Measurements from ENCODE around the gene DMC1. TPM values are rescaled to one million over a fixed set of nuclear protein-coding genes. Genes with fewer than 3 reads are reported as not detected.

DMC1 gene
- total and polyA plus RNA-seq, 2 donors (not counting 1 experiment from before 2014, with no cell fraction given) = 0.54 to 4.0 TPM

DNA sequence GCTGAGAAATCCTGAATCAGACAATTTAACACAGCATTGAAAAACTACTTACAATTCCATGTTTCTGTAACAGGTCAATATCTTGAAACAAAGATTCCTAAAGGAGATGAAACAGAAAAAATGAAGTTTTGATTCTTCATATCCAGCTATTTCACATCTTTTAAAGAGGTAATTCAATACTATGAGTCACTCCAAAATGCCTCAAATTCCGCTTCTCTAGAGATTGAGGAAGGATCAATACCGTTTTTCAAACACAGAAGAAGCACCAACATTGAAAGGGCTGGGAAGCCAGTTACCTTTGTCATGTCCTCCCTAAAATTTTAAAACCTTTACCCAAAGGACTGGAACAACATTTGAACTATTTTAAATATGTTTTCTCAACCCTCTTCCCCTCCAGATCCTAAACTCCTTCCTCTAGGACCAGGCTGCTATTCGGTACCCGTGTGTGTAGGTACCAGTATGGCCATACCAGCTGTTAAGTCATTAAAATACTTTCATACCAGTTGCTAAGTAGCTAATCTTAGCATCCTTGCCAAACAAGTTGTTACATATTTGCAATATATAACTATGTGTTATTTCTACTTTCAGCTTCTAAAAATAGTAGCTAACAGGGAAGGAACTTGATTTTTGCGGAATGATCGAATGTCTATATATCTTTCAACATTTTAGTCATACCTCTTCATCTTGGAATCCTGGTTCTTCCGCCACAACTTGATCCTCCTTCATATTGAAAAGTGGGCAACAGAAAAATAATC is 2.3 kb downstream of the DMC1 start:
- Histone ChIP-seq H3K9ac (ENCODE audit: insufficient read depth, low read length) (no peak overlapping the region), H3K36me3 (ENCODE audit: control insufficient read depth, insufficient read depth, low read length) (no peaks in the 10 kb centered on the region), H3K9me3 (ENCODE audit: control insufficient read depth, insufficient read depth, low read depth, low read length) (no peaks in the 10 kb centered on the region), H3K4me1 (ENCODE audit: control insufficient read depth, extremely low read depth, insufficient read depth, low read length) (peaks cover 6% of the 10 kb centered on the region), H3K79me2 (ENCODE audit: control insufficient read depth, insufficient read depth, low read length) (no peaks in the 10 kb centered on the region), H4K20me1 (ENCODE audit: control insufficient read depth, extremely low read depth, insufficient read depth, low read length) (no peaks in the 10 kb centered on the region), H3K4me2 (ENCODE audit: extremely low read depth, insufficient read depth, low read length) (no peak overlapping the region), H3K4me3 (replicated peaks in 1 of 4; ENCODE audit: control extremely low read depth in 1 of 4, insufficient read depth in 1 of 4, low read depth in 3 of 4, low read length in 4 of 4) (no peak overlapping the region), H3K27me3 (ENCODE audit: control insufficient read depth, insufficient read depth, low read length) (no peaks in the 10 kb centered on the region), H2AFZ (ENCODE audit: low read length) (no peak overlapping the region), H3K27ac (ENCODE audit: insufficient read depth, low read length) (no peak overlapping the region)
- TF ChIP-seq EZH2 (IDR thresholded peaks at IDR 0.05; ENCODE audit: low read length, missing control alignments) = no peak
- TF ChIP-seq, protein P1, sequence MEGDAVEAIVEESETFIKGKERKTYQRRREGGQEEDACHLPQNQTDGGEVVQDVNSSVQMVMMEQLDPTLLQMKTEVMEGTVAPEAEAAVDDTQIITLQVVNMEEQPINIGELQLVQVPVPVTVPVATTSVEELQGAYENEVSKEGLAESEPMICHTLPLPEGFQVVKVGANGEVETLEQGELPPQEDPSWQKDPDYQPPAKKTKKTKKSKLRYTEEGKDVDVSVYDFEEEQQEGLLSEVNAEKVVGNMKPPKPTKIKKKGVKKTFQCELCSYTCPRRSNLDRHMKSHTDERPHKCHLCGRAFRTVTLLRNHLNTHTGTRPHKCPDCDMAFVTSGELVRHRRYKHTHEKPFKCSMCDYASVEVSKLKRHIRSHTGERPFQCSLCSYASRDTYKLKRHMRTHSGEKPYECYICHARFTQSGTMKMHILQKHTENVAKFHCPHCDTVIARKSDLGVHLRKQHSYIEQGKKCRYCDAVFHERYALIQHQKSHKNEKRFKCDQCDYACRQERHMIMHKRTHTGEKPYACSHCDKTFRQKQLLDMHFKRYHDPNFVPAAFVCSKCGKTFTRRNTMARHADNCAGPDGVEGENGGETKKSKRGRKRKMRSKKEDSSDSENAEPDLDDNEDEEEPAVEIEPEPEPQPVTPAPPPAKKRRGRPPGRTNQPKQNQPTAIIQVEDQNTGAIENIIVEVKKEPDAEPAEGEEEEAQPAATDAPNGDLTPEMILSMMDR (conservative IDR thresholded peaks at IDR 0.05 in 1 of 2, IDR thresholded peaks at IDR 0.05 in 1 of 2; ENCODE audit: low read depth in 1 of 2, low read length in 2 of 2) = no peak
- no peak for DNase-seq (ENCODE audit: low read depth in 2 of 2)

DNA sequence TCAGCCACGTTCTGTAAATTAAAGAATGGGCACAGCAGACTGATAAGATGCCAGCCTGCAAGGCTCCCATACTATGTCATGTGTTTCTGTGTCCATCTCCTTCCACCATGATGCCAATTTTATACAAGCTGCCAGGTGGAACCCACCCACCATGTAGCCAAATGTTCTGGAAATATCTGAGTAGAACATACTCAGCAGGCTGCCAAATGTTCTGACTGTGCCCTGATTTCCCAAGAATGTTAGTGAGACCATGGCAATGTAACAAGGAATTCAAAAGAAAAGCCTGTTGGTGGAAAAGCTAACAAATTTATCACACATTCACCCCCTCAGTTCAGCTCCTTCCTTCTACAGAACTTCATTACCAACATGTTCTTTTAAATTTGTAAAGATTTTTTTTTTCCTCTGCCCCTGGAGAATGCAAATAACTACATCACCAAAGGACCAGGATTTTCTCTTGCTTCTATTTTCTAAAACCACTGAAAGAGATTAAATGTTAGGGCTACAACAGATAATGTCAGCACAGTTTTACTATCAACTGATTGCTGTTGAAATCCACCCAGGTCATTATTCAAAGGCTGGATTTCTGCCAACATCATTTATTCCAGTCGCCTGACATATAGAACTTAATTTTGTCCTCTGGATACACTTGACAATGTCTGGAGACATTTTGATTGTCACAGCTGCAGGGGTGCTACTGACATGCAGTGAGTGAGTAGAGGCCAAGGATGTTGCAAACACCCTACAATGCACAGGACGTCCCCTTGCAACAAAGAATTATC is 3.1 kb downstream of the DMC1 start:
- no peak for TF ChIP-seq EZH2 (IDR thresholded peaks at IDR 0.05; ENCODE audit: low read length, missing control alignments)
- TF ChIP-seq, protein P1 (conservative IDR thresholded peaks at IDR 0.05 in 1 of 2, IDR thresholded peaks at IDR 0.05 in 1 of 2; ENCODE audit: low read depth in 1 of 2, low read length in 2 of 2) = no peak
- no peak overlapping the region for H3K4me2 ChIP-seq (ENCODE audit: extremely low read depth, insufficient read depth, low read length)
- H3K9me3 ChIP-seq (ENCODE audit: control insufficient read depth, insufficient read depth, low read depth, low read length) = no peaks in the 10 kb centered on the region
- no peak overlapping the region for H3K27ac ChIP-seq (ENCODE audit: insufficient read depth, low read length)
- H3K27me3 ChIP-seq (ENCODE audit: control insufficient read depth, insufficient read depth, low read length) = no peaks in the 10 kb centered on the region
- H3K9ac ChIP-seq (ENCODE audit: insufficient read depth, low read length) = no peak overlapping the region
- no peaks in the 10 kb centered on the region for H3K79me2 ChIP-seq (ENCODE audit: control insufficient read depth, insufficient read depth, low read length)
- no peak for DNase-seq (ENCODE audit: low read depth in 2 of 2)
- peaks cover 6% of the 10 kb centered on the region for H3K4me1 ChIP-seq (ENCODE audit: control insufficient read depth, extremely low read depth, insufficient read depth, low read length)
- H4K20me1 ChIP-seq (ENCODE audit: control insufficient read depth, extremely low read depth, insufficient read depth, low read length) = no peaks in the 10 kb centered on the region
- H3K4me3 ChIP-seq (replicated peaks in 1 of 4; ENCODE audit: control extremely low read depth in 1 of 4, insufficient read depth in 1 of 4, low read depth in 3 of 4, low read length in 4 of 4) = no peak overlapping the region
- H2AFZ ChIP-seq (ENCODE audit: low read length) = no peak overlapping the region
- no peaks in the 10 kb centered on the region for H3K36me3 ChIP-seq (ENCODE audit: control insufficient read depth, insufficient read depth, low read length)

DNA sequence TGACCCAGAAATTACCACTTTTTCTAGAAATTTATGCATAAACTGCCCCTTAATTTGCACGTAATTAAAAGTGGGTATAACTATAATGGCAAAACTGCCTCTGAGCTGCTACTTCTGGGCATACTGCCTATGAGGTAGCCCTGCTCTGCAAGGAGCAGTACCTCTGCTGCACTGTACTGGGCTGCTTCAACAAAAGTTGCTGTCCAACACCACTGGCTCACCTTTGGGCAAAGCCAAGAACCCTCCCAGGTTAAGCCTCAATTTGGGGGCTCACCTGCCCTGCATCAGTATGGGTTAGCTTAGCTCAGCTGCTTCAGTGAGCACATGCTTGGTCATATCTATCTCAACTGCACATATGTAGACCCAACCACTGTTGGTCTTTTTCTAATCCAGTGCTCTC is 4.5 kb downstream of the DMC1 start:
- Histone ChIP-seq H3K9ac (ENCODE audit: insufficient read depth, low read length) (no peak overlapping the region), H3K9me3 (ENCODE audit: control insufficient read depth, insufficient read depth, low read depth, low read length) (no peaks in the 10 kb centered on the region), H3K4me1 (ENCODE audit: control insufficient read depth, extremely low read depth, insufficient read depth, low read length) (no peaks in the 10 kb centered on the region), H2AFZ (ENCODE audit: low read length) (no peak overlapping the region), H4K20me1 (ENCODE audit: control insufficient read depth, extremely low read depth, insufficient read depth, low read length) (no peaks in the 10 kb centered on the region), H3K27ac (ENCODE audit: insufficient read depth, low read length) (no peak overlapping the region), H3K4me2 (ENCODE audit: extremely low read depth, insufficient read depth, low read length) (no peak overlapping the region), H3K36me3 (ENCODE audit: control insufficient read depth, insufficient read depth, low read length) (no peaks in the 10 kb centered on the region), H3K27me3 (ENCODE audit: control insufficient read depth, insufficient read depth, low read length) (no peaks in the 10 kb centered on the region), H3K4me3 (replicated peaks in 1 of 4; ENCODE audit: control extremely low read depth in 1 of 4, insufficient read depth in 1 of 4, low read depth in 3 of 4, low read length in 4 of 4) (no peak overlapping the region), H3K79me2 (ENCODE audit: control insufficient read depth, insufficient read depth, low read length) (no peaks in the 10 kb centered on the region)
- TF ChIP-seq EZH2 (IDR thresholded peaks at IDR 0.05; ENCODE audit: low read length, missing control alignments) = no peak
- TF ChIP-seq, protein P1 (conservative IDR thresholded peaks at IDR 0.05 in 1 of 2, IDR thresholded peaks at IDR 0.05 in 1 of 2; ENCODE audit: low read depth in 1 of 2, low read length in 2 of 2) = no peak
- no peak for DNase-seq (ENCODE audit: low read depth in 2 of 2)
